Measurements from ENCODE around the gene TMC3. TPM values are rescaled to one million over a fixed set of nuclear protein-coding genes. Genes with fewer than 3 reads are reported as not detected.

Gene TMC3
- total and polyA plus RNA-seq, 4 donors = 0.11 to 1.9 (median 1.1) TPM

GRCh38 chr15:81377871-81378270 is 3.9 kb upstream of the TMC3 start:
- DNase-seq (ENCODE audit: low read depth in 4 of 6, low spot score in 6 of 6) = no peak
- no peaks in the 10 kb centered on the region for H3K9me3 ChIP-seq (ENCODE audit: control insufficient read depth, insufficient read depth, low read length)
- H3K4me1 ChIP-seq (ENCODE audit: control insufficient read depth, insufficient read depth, low read length) = peaks cover 7% of the 10 kb centered on the region
- H3K4me3 ChIP-seq (ENCODE audit: low read depth, low read length) = no peak overlapping the region
- no CpG with 5 or more reads among the region's 4 CpGs for WGBS (ENCODE audit: insufficient coverage)
- H3K36me3 ChIP-seq (ENCODE audit: control insufficient read depth, insufficient read depth, low read length) = no peaks in the 10 kb centered on the region
- H3K27me3 ChIP-seq (ENCODE audit: control insufficient read depth, insufficient read depth, low read length) = no peaks in the 10 kb centered on the region
- no peak overlapping the region for H3K27ac ChIP-seq (ENCODE audit: low read depth, low read length)

- Histone ChIP-seq H3K4me3 (ENCODE audit: low read depth, low read length) (no peak overlapping the region), H3K36me3 (ENCODE audit: control insufficient read depth, insufficient read depth, low read length) (no peaks in the 10 kb centered on the region), H3K27ac (ENCODE audit: low read depth, low read length) (no peak overlapping the region), H3K4me1 (ENCODE audit: control insufficient read depth, insufficient read depth, low read length) (peaks cover 7% of the 10 kb centered on the region), H3K9me3 (ENCODE audit: control insufficient read depth, insufficient read depth, low read length) (no peaks in the 10 kb centered on the region), H3K27me3 (ENCODE audit: control insufficient read depth, insufficient read depth, low read length) (no peaks in the 10 kb centered on the region)
- 89% methylated on average over 4 of the region's 4 CpGs for WGBS (ENCODE audit: insufficient coverage)
- no peak for DNase-seq (ENCODE audit: low read depth in 4 of 6, low spot score in 6 of 6)
These were observed 2.2 kb upstream of the TMC3 start for GRCh38 chr15:81376231-81376630.

- Histone ChIP-seq H3K4me3 (ENCODE audit: low read depth, low read length) (no peak overlapping the region), H3K27ac (ENCODE audit: low read depth, low read length) (no peak overlapping the region), H3K9me3 (ENCODE audit: control insufficient read depth, insufficient read depth, low read length) (no peaks in the 10 kb centered on the region), H3K27me3 (ENCODE audit: control insufficient read depth, insufficient read depth, low read length) (no peaks in the 10 kb centered on the region), H3K36me3 (ENCODE audit: control insufficient read depth, insufficient read depth, low read length) (no peaks in the 10 kb centered on the region), H3K4me1 (ENCODE audit: control insufficient read depth, insufficient read depth, low read length) (peaks cover 7% of the 10 kb centered on the region)
- peak in 1 of 6 donors; percentile 3 for DNase-seq (ENCODE audit: low read depth in 4 of 6, low spot score in 6 of 6)
- 72% methylated on average over 3 of the region's 4 CpGs for WGBS (ENCODE audit: insufficient coverage)
These were observed 1.4 kb upstream of the TMC3 start for GRCh38 chr15:81375461-81375860.

- Histone ChIP-seq H3K4me3 (ENCODE audit: low read depth, low read length) (no peak overlapping the region), H3K9me3 (ENCODE audit: control insufficient read depth, insufficient read depth, low read length) (no peaks in the 10 kb centered on the region), H3K27me3 (ENCODE audit: control insufficient read depth, insufficient read depth, low read length) (no peaks in the 10 kb centered on the region), H3K4me1 (ENCODE audit: control insufficient read depth, insufficient read depth, low read length) (peaks cover 7% of the 10 kb centered on the region), H3K36me3 (ENCODE audit: control insufficient read depth, insufficient read depth, low read length) (no peaks in the 10 kb centered on the region), H3K27ac (ENCODE audit: low read depth, low read length) (no peak overlapping the region)
- no CpG with 5 or more reads among the region's 5 CpGs for WGBS (ENCODE audit: insufficient coverage)
- DNase-seq (ENCODE audit: low read depth in 4 of 6, low spot score in 6 of 6) = no peak
These were observed 837 bp downstream of the TMC3 start for GRCh38 chr15:81373176-81373575.

GRCh38 chr15:81372575-81372974 is 1.4 kb downstream of the TMC3 start:
- no peaks in the 10 kb centered on the region for H3K36me3 ChIP-seq (ENCODE audit: control insufficient read depth, insufficient read depth, low read length)
- H3K9me3 ChIP-seq (ENCODE audit: control insufficient read depth, insufficient read depth, low read length) = no peaks in the 10 kb centered on the region
- peaks cover 7% of the 10 kb centered on the region for H3K4me1 ChIP-seq (ENCODE audit: control insufficient read depth, insufficient read depth, low read length)
- H3K4me3 ChIP-seq (ENCODE audit: low read depth, low read length) = no peak overlapping the region
- DNase-seq (ENCODE audit: low read depth in 4 of 6, low spot score in 6 of 6) = no peak
- H3K27me3 ChIP-seq (ENCODE audit: control insufficient read depth, insufficient read depth, low read length) = no peaks in the 10 kb centered on the region
- 71% methylated on average over 1 of the region's 3 CpGs for WGBS (ENCODE audit: insufficient coverage)
- H3K27ac ChIP-seq (ENCODE audit: low read depth, low read length) = no peak overlapping the region

GRCh38 chr15:81363718-81364500 is 10.1 kb downstream of the TMC3 start:
- Histone ChIP-seq H3K4me1 (ENCODE audit: control insufficient read depth, insufficient read depth, low read length) (no peaks in the 10 kb centered on the region), H3K9me3 (ENCODE audit: control insufficient read depth, insufficient read depth, low read length) (no peaks in the 10 kb centered on the region), H3K27me3 (ENCODE audit: control insufficient read depth, insufficient read depth, low read length) (no peaks in the 10 kb centered on the region), H3K4me3 (ENCODE audit: low read depth, low read length) (no peak overlapping the region), H3K27ac (ENCODE audit: low read depth, low read length) (no peak overlapping the region), H3K36me3 (ENCODE audit: control insufficient read depth, insufficient read depth, low read length) (no peaks in the 10 kb centered on the region)
- peak in 2 of 6 donors; percentile 3 to 88 for DNase-seq (ENCODE audit: low read depth in 4 of 6, low spot score in 6 of 6)
- WGBS (ENCODE audit: insufficient coverage) = 100% methylated on average over 1 of the region's 5 CpGs

- H3K4me3 ChIP-seq (ENCODE audit: low read depth, low read length) = no peak overlapping the region
- no peaks in the 10 kb centered on the region for H3K4me1 ChIP-seq (ENCODE audit: control insufficient read depth, insufficient read depth, low read length)
- DNase-seq (ENCODE audit: low read depth in 4 of 6, low spot score in 6 of 6) = peak in 1 of 6 donors; percentile 88
- WGBS (ENCODE audit: insufficient coverage) = no CpG with 5 or more reads among the region's 3 CpGs
- H3K27me3 ChIP-seq (ENCODE audit: control insufficient read depth, insufficient read depth, low read length) = no peaks in the 10 kb centered on the region
- H3K36me3 ChIP-seq (ENCODE audit: control insufficient read depth, insufficient read depth, low read length) = no peaks in the 10 kb centered on the region
- H3K27ac ChIP-seq (ENCODE audit: low read depth, low read length) = no peak overlapping the region
- no peaks in the 10 kb centered on the region for H3K9me3 ChIP-seq (ENCODE audit: control insufficient read depth, insufficient read depth, low read length)
These were observed 10.7 kb downstream of the TMC3 start for GRCh38 chr15:81363276-81363675.

- no peak overlapping the region for H3K27ac ChIP-seq (ENCODE audit: low read depth, low read length)
- H3K4me3 ChIP-seq (ENCODE audit: low read depth, low read length) = no peak overlapping the region
- no peaks in the 10 kb centered on the region for H3K36me3 ChIP-seq (ENCODE audit: control insufficient read depth, insufficient read depth, low read length)
- H3K27me3 ChIP-seq (ENCODE audit: control insufficient read depth, insufficient read depth, low read length) = no peaks in the 10 kb centered on the region
- 91% methylated on average over 7 of the region's 11 CpGs for WGBS (ENCODE audit: insufficient coverage)
- no peaks in the 10 kb centered on the region for H3K9me3 ChIP-seq (ENCODE audit: control insufficient read depth, insufficient read depth, low read length)
- H3K4me1 ChIP-seq (ENCODE audit: control insufficient read depth, insufficient read depth, low read length) = no peaks in the 10 kb centered on the region
- DNase-seq (ENCODE audit: low read depth in 4 of 6, low spot score in 6 of 6) = no peak
These were observed 11.2 kb downstream of the TMC3 start for GRCh38 chr15:81362790-81363189.

GRCh38 chr15:81361891-81362290 is 12.1 kb downstream of the TMC3 start:
- no peak overlapping the region for H3K4me3 ChIP-seq (ENCODE audit: low read depth, low read length)
- H3K27me3 ChIP-seq (ENCODE audit: control insufficient read depth, insufficient read depth, low read length) = no peaks in the 10 kb centered on the region
- H3K9me3 ChIP-seq (ENCODE audit: control insufficient read depth, insufficient read depth, low read length) = no peaks in the 10 kb centered on the region
- no peaks in the 10 kb centered on the region for H3K36me3 ChIP-seq (ENCODE audit: control insufficient read depth, insufficient read depth, low read length)
- no peak for DNase-seq (ENCODE audit: low read depth in 4 of 6, low spot score in 6 of 6)
- no peak overlapping the region for H3K27ac ChIP-seq (ENCODE audit: low read depth, low read length)
- WGBS (ENCODE audit: insufficient coverage) = 88% methylated on average over 3 of the region's 7 CpGs
- no peaks in the 10 kb centered on the region for H3K4me1 ChIP-seq (ENCODE audit: control insufficient read depth, insufficient read depth, low read length)

- DNase-seq (ENCODE audit: low read depth in 4 of 6, low spot score in 6 of 6) = no peak
- Histone ChIP-seq H3K27ac (ENCODE audit: low read depth, low read length) (no peak overlapping the region), H3K4me3 (ENCODE audit: low read depth, low read length) (no peak overlapping the region), H3K4me1 (ENCODE audit: control insufficient read depth, insufficient read depth, low read length) (no peaks in the 10 kb centered on the region), H3K27me3 (ENCODE audit: control insufficient read depth, insufficient read depth, low read length) (no peaks in the 10 kb centered on the region), H3K36me3 (ENCODE audit: control insufficient read depth, insufficient read depth, low read length) (no peaks in the 10 kb centered on the region), H3K9me3 (ENCODE audit: control insufficient read depth, insufficient read depth, low read length) (no peaks in the 10 kb centered on the region)
- WGBS (ENCODE audit: insufficient coverage) = 90% methylated on average over 5 of the region's 5 CpGs
These were observed 13.5 kb downstream of the TMC3 start for GRCh38 chr15:81360491-81360890.
